Vagina (tissue), 2 donors: ENCODE measurements around the gene NDUFS8. TPM values are rescaled to one million over a fixed set of nuclear protein-coding genes. Genes with fewer than 3 reads are reported as not detected.

ENCODE experiments used
- DNase-seq, 2 donors: peaks; one replicate each; pipeline ENCODE4 v3.0.0-alpha.2; 2017; ENCODE audit errors: extremely low spot score in 2 of 2
- H3K27ac ChIP-seq: fragments of 200-600 bp; sonication (generic); one replicate; pipeline ENCODE4 v1.5.1; 2019
- H3K27me3 ChIP-seq: fragments of 200-600 bp; sonication (generic); one replicate; pipeline ENCODE4 v1.5.1; 2019
- H3K36me3 ChIP-seq, 2 donors: fragments of 200-600 bp; sonication (generic); one replicate each; pipeline ENCODE4 v1.5.1; 2017 to 2019
- H3K4me1 ChIP-seq: fragments of 200-600 bp; sonication (generic); one replicate; pipeline ENCODE4 v1.5.1; 2019
- H3K4me3 ChIP-seq, 2 donors: fragments of 200-600 bp; sonication (generic); 1 replicate in 1 of 2; 2 replicates in 1 of 2; pipeline ENCODE4 v1.5.1; 2016 to 2019
- H3K9me3 ChIP-seq: fragments of 200-600 bp; sonication (generic); one replicate; pipeline ENCODE4 v1.5.1; 2019
- CTCF ChIP-seq, 3 experiments: fragments of 450-650 bp in 2 of 3; fragments of 200-600 bp in 1 of 3; sonication (generic) in 1 of 3; IDR thresholded peaks; one replicate each; pipeline ENCODE4 v1.5.1; 2017 to 2019; ENCODE audit warnings: antibody characterized with exemption in 3 of 3, mild to moderate bottlenecking in 2 of 3, moderate library complexity in 2 of 3
- POLR2A ChIP-seq, 2 donors: fragments of 450-650 bp; IDR thresholded peaks; one replicate each; pipeline ENCODE4 v1.6.1; 2017; ENCODE audit warnings: antibody characterized with exemption in 2 of 2, mild to moderate bottlenecking in 2 of 2, moderate library complexity in 2 of 2
- POLR2AphosphoS5 ChIP-seq, 2 donors: sonication (generic); formaldehyde crosslinking; IDR thresholded peaks; one replicate each; pipeline ENCODE4 v1.9.0; 2017; ENCODE audit warnings: antibody characterized with exemption in 2 of 2, mild to moderate bottlenecking in 2 of 2, low read depth in 1 of 2; ENCODE audit not compliant: insufficient read depth in 1 of 2
- intact Hi-C: fragments of 100-400 bp; cut with DNase I; formaldehyde crosslinking; loops from one replicate; pipeline ENCODE4 v1.15.1; 2023
- total RNA-seq: library from RNA; depleted of rRNA; stranded (reverse); fragments of >200 nt; gene quantifications from one replicate; pipeline ENCODE4 v1.2.3, GENCODE V29; 2016

The NDUFS8 gene
- total RNA-seq, 1 donor from 2014 or later: 118 TPM

GRCh38 chr11:68051191-68052136, 21.0 kb downstream of the NDUFS8 start:
- intact Hi-C loops: no loop called here
- no peak for DNase-seq
- Histone ChIP-seq H3K27ac (no peak overlapping the region), H3K36me3 (peaks cover 0 to 21% of the 10 kb centered on the region in 2 donors), H3K4me1 (no peaks in the 10 kb centered on the region), H3K4me3 (no peak overlapping the region), H3K27me3 (no peaks in the 10 kb centered on the region), H3K9me3 (no peaks in the 10 kb centered on the region)
- TF ChIP-seq POLR2A (IDR thresholded peaks at IDR 0.05) (no peak), POLR2AphosphoS5 (IDR thresholded peaks at IDR 0.05; ENCODE audit: insufficient read depth in 1 of 2, low read depth in 1 of 2) (no peak), CTCF (IDR thresholded peaks at IDR 0.05) (no peak)

GRCh38 chr11:68052137-68052873, 21.8 kb downstream of the NDUFS8 start:
- Histone ChIP-seq H3K27me3 (no peaks in the 10 kb centered on the region), H3K4me1 (no peaks in the 10 kb centered on the region), H3K36me3 (peaks cover 0 to 21% of the 10 kb centered on the region in 2 donors), H3K4me3 (no peak overlapping the region), H3K27ac (no peak overlapping the region), H3K9me3 (no peaks in the 10 kb centered on the region)
- intact Hi-C loops: no loop called here
- no peak for DNase-seq
- TF ChIP-seq POLR2AphosphoS5 (IDR thresholded peaks at IDR 0.05; ENCODE audit: insufficient read depth in 1 of 2, low read depth in 1 of 2) (no peak), POLR2A (IDR thresholded peaks at IDR 0.05) (no peak), CTCF (IDR thresholded peaks at IDR 0.05) (no peak)

- Histone ChIP-seq H3K9me3 (no peaks in the 10 kb centered on the region), H3K4me3 (no peak overlapping the region), H3K27ac (no peak overlapping the region), H3K4me1 (no peaks in the 10 kb centered on the region), H3K27me3 (no peaks in the 10 kb centered on the region), H3K36me3 (peaks cover 0 to 21% of the 10 kb centered on the region in 2 donors)
- no peak for DNase-seq
- TF ChIP-seq CTCF (IDR thresholded peaks at IDR 0.05) (no peak), POLR2A (IDR thresholded peaks at IDR 0.05) (no peak), POLR2AphosphoS5 (IDR thresholded peaks at IDR 0.05; ENCODE audit: insufficient read depth in 1 of 2, low read depth in 1 of 2) (no peak)
- intact Hi-C loops: no loop called here
These were observed 22.6 kb downstream of the NDUFS8 start for GRCh38 chr11:68053117-68053516.

DNA sequence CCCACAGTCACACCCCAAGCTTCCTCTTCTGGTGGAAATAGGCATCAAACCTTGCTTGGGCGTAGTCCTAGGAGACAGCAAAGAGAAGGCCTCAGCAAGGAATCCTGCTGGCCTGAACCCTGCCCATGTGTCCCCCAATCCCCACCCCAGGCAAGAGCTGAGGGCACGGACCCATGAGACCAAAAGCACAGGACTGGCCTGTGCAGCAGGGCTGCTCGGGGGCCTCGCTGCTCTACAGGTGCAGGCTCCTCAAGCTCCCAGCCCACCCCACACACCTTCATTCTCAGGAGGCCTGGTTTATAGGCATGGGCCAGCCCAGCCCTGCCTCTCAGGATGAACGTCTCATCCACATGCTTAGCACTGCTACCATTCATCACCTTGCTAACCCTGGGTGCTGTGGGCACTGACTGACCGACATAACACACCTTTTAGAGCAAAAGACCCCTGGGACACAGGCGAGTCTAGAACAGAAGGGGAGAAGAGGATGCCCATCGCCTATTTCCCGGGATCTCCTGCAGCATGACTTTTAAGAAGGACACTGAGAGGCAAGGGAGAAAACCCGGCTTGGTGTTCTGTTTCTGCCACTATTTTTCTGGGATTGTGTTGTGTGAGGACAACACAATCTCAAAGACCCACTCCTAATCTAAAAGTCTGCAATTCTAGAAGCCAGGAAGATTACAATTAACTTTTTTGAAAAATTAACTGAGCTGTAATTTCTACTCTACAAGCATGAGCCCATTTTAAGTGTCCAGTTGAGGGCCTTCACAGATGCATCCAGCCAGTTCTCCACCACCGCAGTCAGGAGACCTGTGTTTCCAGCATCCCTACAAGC, 23.7 kb downstream of the NDUFS8 start:
- Histone ChIP-seq H3K27me3 (no peaks in the 10 kb centered on the region), H3K27ac (no peak overlapping the region), H3K9me3 (no peaks in the 10 kb centered on the region), H3K4me3 (no peak overlapping the region), H3K36me3 (peaks cover 0 to 19% of the 10 kb centered on the region in 2 donors), H3K4me1 (no peaks in the 10 kb centered on the region)
- intact Hi-C loops: no loop called here
- DNase-seq: no peak
- no peak for TF ChIP-seq CTCF (IDR thresholded peaks at IDR 0.05)
- no peak for TF ChIP-seq POLR2AphosphoS5 (IDR thresholded peaks at IDR 0.05; ENCODE audit: insufficient read depth in 1 of 2, low read depth in 1 of 2)
- TF ChIP-seq POLR2A (IDR thresholded peaks at IDR 0.05): no peak
